Activated naive CD8-positive, alpha-beta T cell treated with anti-CD3 and anti-CD28 coated beads, Interleukin-2, amount 50 U/mL, for 24 hours (primary cell): ENCODE data around the gene UBAP1L.
"Not testable (repeated sequence)": the region's sequence is repeated elsewhere in the genome, so short reads cannot be mapped to it uniquely, and the experiment has no call there.

Experiments
- ATAC-seq: fragments of 150-1000 bp; cut with Tn5 transposase; one replicate; pipeline ENCODE4 v1.10.0; 2021
- DNase-seq: peaks from one replicate; pipeline ENCODE4 v3.0.0; 2021
- H3K27ac Mint-ChIP-seq: one replicate; pipeline ENCODE4 v1.8.0; 2021; ENCODE audit warnings: mild to moderate bottlenecking, mixed read lengths
- H3K27me3 Mint-ChIP-seq: one replicate; pipeline ENCODE4 v1.8.0; 2021; ENCODE audit warnings: mixed read lengths
- H3K36me3 Mint-ChIP-seq: one replicate; pipeline ENCODE4 v1.8.0; 2021; ENCODE audit warnings: low read depth, mixed read lengths
- H3K4me1 Mint-ChIP-seq: one replicate; pipeline ENCODE4 v1.8.0; 2021; ENCODE audit warnings: mixed read lengths
- H3K4me3 Mint-ChIP-seq: one replicate; pipeline ENCODE4 v1.8.0; 2021; ENCODE audit warnings: mild to moderate bottlenecking, moderate library complexity, mixed read lengths
- H3K9me3 Mint-ChIP-seq: one replicate; pipeline ENCODE4 v1.8.0; 2021; ENCODE audit warnings: mixed read lengths

UBAP1L gene

GRCh38 chr15:65057549-65057940 is 57.5 kb downstream of the UBAP1L start:
- Mint-ChIP-seq H3K4me3 (no peak overlapping the region), H3K27me3 (peaks cover 2% of the 10 kb centered on the region), H3K36me3 (no peaks in the 10 kb centered on the region), H3K9me3 (no peaks in the 10 kb centered on the region), H3K27ac (no peak overlapping the region), H3K4me1 (no peaks in the 10 kb centered on the region)
- no peak for ATAC-seq
- DNase-seq, result no peak

GRCh38 chr15:65056868-65057548 is 58.0 kb downstream of the UBAP1L start:
- Mint-ChIP-seq H3K4me3 (no peak overlapping the region), H3K4me1 (no peaks in the 10 kb centered on the region), H3K27me3 (peaks cover 2% of the 10 kb centered on the region), H3K9me3 (no peaks in the 10 kb centered on the region), H3K27ac (no peak overlapping the region), H3K36me3 (no peaks in the 10 kb centered on the region)
- no peak for DNase-seq
- ATAC-seq, result no peak

- no peak for DNase-seq
- H3K36me3 Mint-ChIP-seq, result no peaks in the 10 kb centered on the region
- H3K27me3 Mint-ChIP-seq, result peaks cover 2% of the 10 kb centered on the region
- H3K27ac Mint-ChIP-seq, result no peak overlapping the region
- H3K4me1 Mint-ChIP-seq, result no peaks in the 10 kb centered on the region
- no peak for ATAC-seq
- H3K4me3 Mint-ChIP-seq, result no peak overlapping the region
- no peaks in the 10 kb centered on the region for H3K9me3 Mint-ChIP-seq
These were observed 58.9 kb downstream of the UBAP1L start for GRCh38 chr15:65056106-65056505.

- DNase-seq (no peak), ATAC-seq (no peak)
- no peak overlapping the region for H3K4me3 Mint-ChIP-seq
- H3K4me1 Mint-ChIP-seq, result peaks cover 1% of the 10 kb centered on the region
- no peaks in the 10 kb centered on the region for H3K9me3 Mint-ChIP-seq
- H3K27me3 Mint-ChIP-seq, result peaks cover 2% of the 10 kb centered on the region
- no peak overlapping the region for H3K27ac Mint-ChIP-seq
- no peaks in the 10 kb centered on the region for H3K36me3 Mint-ChIP-seq
These were observed 59.7 kb downstream of the UBAP1L start for GRCh38 chr15:65055201-65055870.

- Mint-ChIP-seq H3K27ac (no peak overlapping the region), H3K4me3 (no peak overlapping the region), H3K36me3 (no peaks in the 10 kb centered on the region), H3K4me1 (peaks cover 9% of the 10 kb centered on the region), H3K9me3 (no peaks in the 10 kb centered on the region), H3K27me3 (peaks cover 2% of the 10 kb centered on the region)
- peak; percentile 73 for DNase-seq
- peak; percentile 54 for ATAC-seq
These were observed 60.4 kb downstream of the UBAP1L start for GRCh38 chr15:65054333-65055200.

- Mint-ChIP-seq H3K4me3 (no peak overlapping the region), H3K27me3 (peaks cover 2% of the 10 kb centered on the region), H3K4me1 (peaks cover 15% of the 10 kb centered on the region), H3K36me3 (no peaks in the 10 kb centered on the region), H3K9me3 (no peaks in the 10 kb centered on the region), H3K27ac (no peak overlapping the region)
- ATAC-seq (no peak), DNase-seq (no peak)
These were observed 62.0 kb downstream of the UBAP1L start for GRCh38 chr15:65052956-65053355.

- Mint-ChIP-seq H3K4me3 (no peak overlapping the region), H3K27ac (no peak overlapping the region), H3K4me1 (peaks cover 15% of the 10 kb centered on the region), H3K9me3 (no peaks in the 10 kb centered on the region), H3K36me3 (no peaks in the 10 kb centered on the region), H3K27me3 (no peaks in the 10 kb centered on the region)
- ATAC-seq (no peak), DNase-seq (no peak)
These were observed 63.7 kb downstream of the UBAP1L start for GRCh38 chr15:65051266-65051665.

- H3K9me3 Mint-ChIP-seq, result no peaks in the 10 kb centered on the region
- H3K27ac Mint-ChIP-seq, result no peak overlapping the region
- peaks cover 2% of the 10 kb centered on the region for H3K27me3 Mint-ChIP-seq
- ATAC-seq (no peak), DNase-seq (no peak)
- H3K4me1 Mint-ChIP-seq, result peaks cover 15% of the 10 kb centered on the region
- H3K36me3 Mint-ChIP-seq, result no peaks in the 10 kb centered on the region
- no peak overlapping the region for H3K4me3 Mint-ChIP-seq
These were observed 64.7 kb downstream of the UBAP1L start for GRCh38 chr15:65050270-65050669.

GRCh38 chr15:65049418-65049840 is 65.6 kb downstream of the UBAP1L start:
- DNase-seq (peak; percentile 87), ATAC-seq (peak; percentile 90)
- H3K27me3 Mint-ChIP-seq, result peaks cover 2% of the 10 kb centered on the region
- H3K4me3 Mint-ChIP-seq, result peak overlapping the region; percentile 28
- H3K9me3 Mint-ChIP-seq, result no peaks in the 10 kb centered on the region
- H3K27ac Mint-ChIP-seq, result no peak overlapping the region
- H3K36me3 Mint-ChIP-seq, result no peaks in the 10 kb centered on the region
- peaks cover 15% of the 10 kb centered on the region for H3K4me1 Mint-ChIP-seq

GRCh38 chr15:65048241-65048640 is 66.8 kb downstream of the UBAP1L start:
- ATAC-seq (no peak), DNase-seq (no peak)
- H3K4me3 Mint-ChIP-seq, result no peak overlapping the region
- H3K27ac Mint-ChIP-seq, result no peak overlapping the region
- peaks cover 5% of the 10 kb centered on the region for H3K27me3 Mint-ChIP-seq
- peaks cover 15% of the 10 kb centered on the region for H3K4me1 Mint-ChIP-seq
- H3K9me3 Mint-ChIP-seq, result no peaks in the 10 kb centered on the region
- no peaks in the 10 kb centered on the region for H3K36me3 Mint-ChIP-seq

- DNase-seq, result no peak
- Mint-ChIP-seq H3K27ac (no peak within 1 kb of the TSS), H3K9me3 (no peaks in the 10 kb centered on the region), H3K36me3 (no peaks in the 10 kb centered on the region), H3K4me3 (no peak within 1 kb of the TSS), H3K4me1 (peaks cover 10% of the 10 kb centered on the region), H3K27me3 (peaks cover 5% of the 10 kb centered on the region)
- no peak for ATAC-seq
These were observed 70.1 kb downstream of the UBAP1L start, which contains the start of gene SLC51B for GRCh38 chr15:65044724-65045481. Gene SLC51B, plus strand, starts transcription at chr15:65045387. Its CDS starts 4,618 bp downstream, at chr15:65050005.

- not testable (repeated sequence) for H3K27me3 Mint-ChIP-seq
These were observed 70.8 kb downstream of the UBAP1L start for GRCh38 chr15:65044218-65044617.

GRCh38 chr15:65042776-65043327 is 72.1 kb downstream of the UBAP1L start:
- no peaks in the 10 kb centered on the region for H3K9me3 Mint-ChIP-seq
- DNase-seq (no peak), ATAC-seq (no peak)
- peaks cover 5% of the 10 kb centered on the region for H3K27me3 Mint-ChIP-seq
- no peaks in the 10 kb centered on the region for H3K36me3 Mint-ChIP-seq
- no peak overlapping the region for H3K27ac Mint-ChIP-seq
- H3K4me1 Mint-ChIP-seq, result no peaks in the 10 kb centered on the region
- no peak overlapping the region for H3K4me3 Mint-ChIP-seq

More at GRCh38 chr15:65044218-65044617, 70.8 kb downstream of the UBAP1L start:
- H3K4me1 Mint-ChIP-seq, H3K36me3 Mint-ChIP-seq, H3K4me3 Mint-ChIP-seq, DNase-seq, H3K27ac Mint-ChIP-seq, H3K9me3 Mint-ChIP-seq: not testable (repeated sequence)
- ATAC-seq, result peak; percentile 76
